DOHH2 (cell line): ENCODE measurements around the gene CHMP1B.

Source experiments
- H3F3A ChIP-seq: fragments of 200-600 bp; sonication (generic), shearing (Covaris generic); 2 replicates; pipeline ENCODE4 v1.6.0; 2016; ENCODE audit warnings: antibody characterized with exemption, mild to moderate bottlenecking; ENCODE audit not compliant: control insufficient read depth, insufficient read depth
- H3K27ac ChIP-seq: fragments of 200-600 bp; sonication (generic); 2 replicates; pipeline ENCODE4 v1.5.1; 2014; ENCODE audit warnings: low read depth, mild to moderate bottlenecking, low read length, moderate library complexity
- H3K27me3 ChIP-seq: fragments of 200-600 bp; sonication (generic); 2 replicates; pipeline ENCODE4 v1.6.1; 2014; ENCODE audit warnings: mild to moderate bottlenecking, low read length, mixed read lengths; ENCODE audit not compliant: control insufficient read depth
- H3K36me3 ChIP-seq: fragments of 200-600 bp; sonication (generic); 2 replicates; pipeline ENCODE4 v1.6.1; 2014; ENCODE audit warnings: mild to moderate bottlenecking, low read length, moderate library complexity, mixed read lengths; ENCODE audit not compliant: control insufficient read depth
- H3K4me1 ChIP-seq: fragments of 200-600 bp; sonication (generic); 2 replicates; pipeline ENCODE4 v1.6.1; 2014; ENCODE audit warnings: mild to moderate bottlenecking, low read length, mixed read lengths; ENCODE audit not compliant: control insufficient read depth
- H3K4me2 ChIP-seq: fragments of 200-600 bp; sonication (generic); 2 replicates; pipeline ENCODE4 v1.6.0; 2014; ENCODE audit warnings: mild to moderate bottlenecking, low read length, moderate library complexity
- H3K4me3 ChIP-seq: fragments of 200-600 bp; sonication (generic); 2 replicates; pipeline ENCODE4 v1.5.1; 2014; ENCODE audit warnings: mild to moderate bottlenecking, low read length, mixed read lengths
- H3K79me2 ChIP-seq: fragments of 200-600 bp; sonication (generic); 2 replicates; pipeline ENCODE4 v1.6.1; 2014; ENCODE audit warnings: mild to moderate bottlenecking, low read length, mixed read lengths; ENCODE audit not compliant: control insufficient read depth
- H3K9me2 ChIP-seq: fragments of 200-600 bp; sonication (generic); replicated peaks from 2 replicates; pipeline ENCODE4 v1.6.1; 2014; ENCODE audit warnings: mild to moderate bottlenecking, low read length, mixed read lengths; ENCODE audit not compliant: control insufficient read depth
- H3K9me3 ChIP-seq: fragments of 200-600 bp; sonication (generic); 2 replicates; pipeline ENCODE4 v1.6.1; 2014; ENCODE audit warnings: antibody characterized with exemption, low read length, mixed read lengths; ENCODE audit not compliant: control insufficient read depth, insufficient read depth
- H4K20me1 ChIP-seq: fragments of 200-600 bp; sonication (generic); 2 replicates; pipeline ENCODE4 v1.6.0; 2014; ENCODE audit warnings: low read depth, mild to moderate bottlenecking, antibody characterized with exemption, low read length, moderate library complexity; ENCODE audit not compliant: control insufficient read depth, insufficient read depth
- CTCF ChIP-seq: fragments of 200-600 bp; sonication (generic); IDR thresholded peaks from one replicate; pipeline ENCODE4 v1.5.1; 2014; ENCODE audit warnings: antibody characterized with exemption, mild to moderate bottlenecking, low read depth, low read length; ENCODE audit not compliant: poor library complexity, severe bottlenecking
- EZH2phosphoT487 ChIP-seq: fragments of 200-600 bp; sonication (generic); IDR thresholded peaks from 2 replicates; pipeline ENCODE4 v1.6.1; 2017; ENCODE audit warnings: borderline replicate concordance, mild to moderate bottlenecking, antibody characterized with exemption, low read length, moderate library complexity, mixed read lengths

CHMP1B gene

GRCh38 chr18:11874676-11875075, 23.5 kb downstream of the CHMP1B start:
- no peak overlapping the region for H3K27ac ChIP-seq
- no peaks in the 10 kb centered on the region for H3K9me2 ChIP-seq
- H3K36me3 ChIP-seq: peaks cover 15% of the 10 kb centered on the region; the same call in 1 of the 2 replicates
- H4K20me1 ChIP-seq: no peaks in the 10 kb centered on the region
- H3F3A ChIP-seq: 0 out of 2 replicates have a peak, but pooled peaks cover 3% of the 10 kb centered on the region
- no peak overlapping the region for H3K4me2 ChIP-seq
- no peaks in the 10 kb centered on the region for H3K79me2 ChIP-seq
- H3K4me3 ChIP-seq: no peak overlapping the region
- TF ChIP-seq EZH2phosphoT487 (no peak), CTCF (no peak)
- H3K27me3 ChIP-seq: no peaks in the 10 kb centered on the region
- no peaks in the 10 kb centered on the region for H3K4me1 ChIP-seq
- no peaks in the 10 kb centered on the region for H3K9me3 ChIP-seq

- Histone ChIP-seq H3K4me2 (no peak overlapping the region), H3K4me1 (peaks cover 16% of the 10 kb centered on the region), H4K20me1 (no peaks in the 10 kb centered on the region), H3K27me3 (no peaks in the 10 kb centered on the region), H3K79me2 (no peaks in the 10 kb centered on the region), H3K27ac (no peak overlapping the region), H3K36me3 (peaks cover 28% of the 10 kb centered on the region), H3K9me2 (no peaks in the 10 kb centered on the region), H3F3A (peaks cover 4% of the 10 kb centered on the region), H3K9me3 (no peaks in the 10 kb centered on the region), H3K4me3 (no peak overlapping the region)
- no peak for TF ChIP-seq CTCF
- no peak for TF ChIP-seq EZH2phosphoT487
These were observed 26.4 kb downstream of the CHMP1B start for GRCh38 chr18:11877497-11878135.

GRCh38 chr18:11880586-11881304, 29.5 kb downstream of the CHMP1B start:
- no peak overlapping the region for H3K4me2 ChIP-seq
- H3K36me3 ChIP-seq: peaks cover 45% of the 10 kb centered on the region
- no peak overlapping the region for H3K4me3 ChIP-seq
- H3K27ac ChIP-seq: no peak overlapping the region
- no peaks in the 10 kb centered on the region for H3K79me2 ChIP-seq
- H3K9me2 ChIP-seq: no peaks in the 10 kb centered on the region
- H3K27me3 ChIP-seq: no peaks in the 10 kb centered on the region
- TF ChIP-seq EZH2phosphoT487 (no peak), CTCF (no peak)
- H3F3A ChIP-seq: peaks cover 12% of the 10 kb centered on the region
- no peaks in the 10 kb centered on the region for H4K20me1 ChIP-seq
- peaks cover 39% of the 10 kb centered on the region for H3K4me1 ChIP-seq
- no peaks in the 10 kb centered on the region for H3K9me3 ChIP-seq
